ENCODE measurements around the gene TPRKB.
"Not testable (repeated sequence)": the region's sequence is repeated elsewhere in the genome, so short reads cannot be mapped to it uniquely, and the experiment has no call there.

GRCh38 chr2:73701448-73701765 is 35.7 kb downstream of the TPRKB start:
- not testable (repeated sequence) for TF ChIP-seq CTCF, POLR2A (IDR thresholded peaks at IDR 0.05)

Data from prostate gland (tissue), 2 donors.